Lower lobe of right lung (tissue), 2 donors: ENCODE results near the gene ACTN2. TPM values are rescaled to one million over a fixed set of nuclear protein-coding genes. Genes with fewer than 3 reads are reported as not detected.

ENCODE experiments used
- ATAC-seq, 2 donors: fragments of 200-7000 bp; cut with Tn5 transposase; one replicate each; pipeline ENCODE4 v1.9.1; 2020 to 2022; ENCODE audit warnings: mild to moderate bottlenecking in 2 of 2, moderate library complexity in 2 of 2
- DNase-seq: peaks from one replicate; pipeline ENCODE4 v3.0.0-alpha.2; 2020
- H3K27ac ChIP-seq: fragments of 200-600 bp; one replicate; pipeline ENCODE4 v1.8.0; 2022
- H3K27me3 ChIP-seq: fragments of 200-600 bp; one replicate; pipeline ENCODE4 v1.8.0; 2022; ENCODE audit warnings: low read depth
- H3K36me3 ChIP-seq: fragments of 200-600 bp; one replicate; pipeline ENCODE4 v1.8.0; 2022; ENCODE audit warnings: mild to moderate bottlenecking
- H3K4me1 ChIP-seq: fragments of 200-600 bp; one replicate; pipeline ENCODE4 v1.8.0; 2022
- H3K4me3 ChIP-seq: fragments of 200-600 bp; one replicate; pipeline ENCODE4 v1.8.0; 2022; ENCODE audit warnings: mild to moderate bottlenecking
- H3K9me3 ChIP-seq: fragments of 200-600 bp; one replicate; pipeline ENCODE4 v1.8.0; 2022
- intact Hi-C: fragments of 100-400 bp; cut with DNase I; formaldehyde crosslinking; loops from one replicate; pipeline ENCODE4 v1.11.0; 2022
- total RNA-seq: library from RNA; stranded (reverse); fragmentation: NEBNext Ultra II Directional; extraction: Animal tissue kit (Norgen Biotek cat#: 25700); gene quantifications from one replicate; pipeline ENCODE4 v1.2.1, GENCODE V29; 2021
- TF ChIP-seq, protein P1 (sequence below): fragments of 200-600 bp; IDR thresholded peaks from one replicate; pipeline ENCODE4 v1.8.0; 2022; ENCODE audit warnings: antibody characterized with exemption, mild to moderate bottlenecking
- donor health status: DM: no; HTN: yes; CAD: no; lungs with severe emphysema.

ACTN2 gene
- total RNA-seq, 1 donor from 2014 or later = 1.9 TPM

DNA sequence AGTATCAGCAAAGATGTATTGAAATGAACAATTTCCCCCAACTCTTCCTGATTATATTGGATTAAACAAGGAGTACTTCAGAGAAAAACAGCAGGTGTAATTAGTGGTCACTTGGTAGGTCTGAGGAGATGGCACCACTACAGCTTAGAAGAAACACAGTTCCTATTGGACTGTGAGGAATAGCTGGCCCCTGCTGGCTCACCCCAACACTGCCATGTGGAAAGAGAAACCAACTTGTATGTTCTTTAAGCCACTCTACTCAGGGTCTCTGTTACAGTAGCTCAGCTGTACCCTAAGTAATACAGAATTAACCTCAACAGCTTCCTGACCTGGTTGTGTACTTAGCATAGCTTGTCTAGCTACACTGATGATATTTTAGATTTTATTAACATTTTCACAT, 82.3 kb downstream of the ACTN2 start:
- intact Hi-C loops = no loop called here
- no peak for DNase-seq
- Histone ChIP-seq H3K4me1 (no peaks in the 10 kb centered on the region), H3K36me3 (no peaks in the 10 kb centered on the region), H3K9me3 (no peaks in the 10 kb centered on the region), H3K27me3 (no peaks in the 10 kb centered on the region), H3K27ac (no peak overlapping the region), H3K4me3 (no peak overlapping the region)
- ATAC-seq = no peak
- TF ChIP-seq, protein P1, sequence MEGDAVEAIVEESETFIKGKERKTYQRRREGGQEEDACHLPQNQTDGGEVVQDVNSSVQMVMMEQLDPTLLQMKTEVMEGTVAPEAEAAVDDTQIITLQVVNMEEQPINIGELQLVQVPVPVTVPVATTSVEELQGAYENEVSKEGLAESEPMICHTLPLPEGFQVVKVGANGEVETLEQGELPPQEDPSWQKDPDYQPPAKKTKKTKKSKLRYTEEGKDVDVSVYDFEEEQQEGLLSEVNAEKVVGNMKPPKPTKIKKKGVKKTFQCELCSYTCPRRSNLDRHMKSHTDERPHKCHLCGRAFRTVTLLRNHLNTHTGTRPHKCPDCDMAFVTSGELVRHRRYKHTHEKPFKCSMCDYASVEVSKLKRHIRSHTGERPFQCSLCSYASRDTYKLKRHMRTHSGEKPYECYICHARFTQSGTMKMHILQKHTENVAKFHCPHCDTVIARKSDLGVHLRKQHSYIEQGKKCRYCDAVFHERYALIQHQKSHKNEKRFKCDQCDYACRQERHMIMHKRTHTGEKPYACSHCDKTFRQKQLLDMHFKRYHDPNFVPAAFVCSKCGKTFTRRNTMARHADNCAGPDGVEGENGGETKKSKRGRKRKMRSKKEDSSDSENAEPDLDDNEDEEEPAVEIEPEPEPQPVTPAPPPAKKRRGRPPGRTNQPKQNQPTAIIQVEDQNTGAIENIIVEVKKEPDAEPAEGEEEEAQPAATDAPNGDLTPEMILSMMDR = no peak

GRCh38 chr1:236773919-236774318, 87.6 kb downstream of the ACTN2 start:
- no peaks in the 10 kb centered on the region for H3K4me1 ChIP-seq
- DNase-seq (no peak), ATAC-seq (no peak)
- H3K27me3 ChIP-seq = no peaks in the 10 kb centered on the region
- H3K36me3 ChIP-seq = no peaks in the 10 kb centered on the region
- H3K4me3 ChIP-seq = no peak overlapping the region
- intact Hi-C loops = no loop called here
- TF ChIP-seq, protein P1 = no peak
- H3K9me3 ChIP-seq = no peaks in the 10 kb centered on the region
- H3K27ac ChIP-seq = no peak overlapping the region

DNA sequence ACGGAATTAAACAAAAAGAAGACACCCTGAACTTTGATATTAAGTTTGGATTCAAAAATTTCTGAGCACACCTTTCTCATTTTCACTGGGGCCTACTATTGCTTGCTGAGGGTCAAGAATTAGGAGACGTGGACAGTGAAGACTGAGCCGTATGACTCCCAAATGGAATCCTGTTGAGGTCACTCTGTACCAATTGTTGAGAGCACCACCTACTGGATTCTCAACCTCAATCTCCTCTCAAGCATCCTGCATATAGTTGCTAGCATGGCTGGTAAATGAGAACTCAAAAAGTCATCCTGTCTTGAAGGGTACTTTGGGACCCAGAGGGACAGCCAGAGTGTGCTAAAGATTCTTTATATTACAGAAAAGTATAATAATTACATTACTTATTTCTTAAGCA, 88.6 kb downstream of the ACTN2 start:
- intact Hi-C loops = no loop called here
- no peaks in the 10 kb centered on the region for H3K27me3 ChIP-seq
- DNase-seq = no peak
- H3K4me1 ChIP-seq = no peaks in the 10 kb centered on the region
- H3K36me3 ChIP-seq = no peaks in the 10 kb centered on the region
- TF ChIP-seq, protein P1 = peak; percentile 29
- no peak overlapping the region for H3K27ac ChIP-seq
- H3K9me3 ChIP-seq = no peaks in the 10 kb centered on the region
- peak in 1 of 2 donors; percentile 46 for ATAC-seq
- H3K4me3 ChIP-seq = no peak overlapping the region

DNA sequence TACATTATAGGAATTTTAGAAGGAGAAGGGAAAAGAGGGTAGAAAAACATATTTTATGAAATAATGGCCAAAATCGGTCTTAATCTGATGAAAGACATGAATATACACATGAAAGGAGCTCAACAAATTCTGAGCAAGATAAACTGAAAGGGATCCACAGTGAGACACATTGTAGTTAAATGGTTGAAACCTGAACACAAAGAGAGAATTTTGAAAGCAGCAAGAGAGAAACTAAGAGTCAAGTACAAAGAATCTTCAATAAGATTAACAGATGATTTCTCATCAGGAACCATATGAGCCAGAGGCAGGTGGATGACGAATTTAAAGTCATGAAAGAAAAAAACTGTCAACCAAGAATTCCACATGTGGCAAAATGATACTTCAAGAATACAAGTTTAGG, 93.0 kb downstream of the ACTN2 start:
- Histone ChIP-seq H3K4me3 (no peak overlapping the region), H3K9me3 (no peaks in the 10 kb centered on the region), H3K36me3 (no peaks in the 10 kb centered on the region), H3K4me1 (no peaks in the 10 kb centered on the region), H3K27me3 (no peaks in the 10 kb centered on the region), H3K27ac (no peak overlapping the region)
- DNase-seq = no peak
- ATAC-seq = no peak
- TF ChIP-seq, protein P1 = no peak
- intact Hi-C loops = no loop called here

GRCh38 chr1:236785477-236785876, 99.2 kb downstream of the ACTN2 start:
- intact Hi-C loops = no loop called here
- Histone ChIP-seq H3K36me3 (no peaks in the 10 kb centered on the region), H3K27ac (no peak overlapping the region), H3K27me3 (peaks cover 5% of the 10 kb centered on the region), H3K4me3 (no peak overlapping the region), H3K4me1 (no peaks in the 10 kb centered on the region), H3K9me3 (no peaks in the 10 kb centered on the region)
- ATAC-seq (peak in 1 of 2 donors; percentile 17), DNase-seq (no peak)
- TF ChIP-seq, protein P1 = no peak

DNA sequence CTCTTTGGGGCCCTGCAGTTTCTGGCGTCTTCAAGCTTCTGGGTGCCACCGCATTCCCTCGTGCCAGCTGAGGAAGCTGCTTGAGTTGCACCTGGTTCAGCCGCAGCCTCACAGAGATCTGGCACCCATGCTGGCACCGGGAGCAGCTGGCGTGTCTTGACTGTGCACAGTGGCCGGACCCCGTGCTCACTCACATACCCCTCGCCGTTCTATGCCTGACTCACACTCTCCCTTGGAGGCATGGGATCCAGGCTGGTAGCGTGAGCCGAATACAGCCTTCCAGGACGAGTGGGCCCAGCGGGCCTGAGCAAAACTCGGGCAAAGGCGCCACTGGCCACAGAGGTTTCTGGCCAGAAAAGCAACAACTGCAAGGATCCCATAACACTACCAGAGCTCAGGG, 100.2 kb downstream of the ACTN2 start:
- TF ChIP-seq, protein P1 = no peak
- Histone ChIP-seq H3K4me3 (no peak overlapping the region), H3K27me3 (peaks cover 5% of the 10 kb centered on the region), H3K36me3 (no peaks in the 10 kb centered on the region), H3K27ac (no peak overlapping the region), H3K4me1 (no peaks in the 10 kb centered on the region), H3K9me3 (no peaks in the 10 kb centered on the region)
- ATAC-seq (no peak), DNase-seq (no peak)
- intact Hi-C loops = no loop called here
